Erythroblast (primary cell): ENCODE measurements around the gene ADAMTS9.

Experiments used
- GATA1 ChIP-seq: IDR thresholded peaks from 2 replicates; pipeline ENCODE4 v1.6.1; 2011; ENCODE audit warnings: low read depth, mild to moderate bottlenecking, control low read depth, low read length, moderate library complexity
- POLR2A ChIP-seq: IDR thresholded peaks from 2 replicates; pipeline ENCODE4 v1.6.1; 2011; ENCODE audit warnings: mild to moderate bottlenecking, low read length

- TF ChIP-seq POLR2A: no peak
- no peak for TF ChIP-seq GATA1
Measured at GRCh38 chr3:64591615-64592014, 96.2 kb downstream of the ADAMTS9 start.
